ENCODE data around the gene PTPRQ.

Gene PTPRQ

GRCh38 chr12:80576641-80577418, 132.8 kb downstream of the PTPRQ start:
- no peak for DNase-seq

DNA sequence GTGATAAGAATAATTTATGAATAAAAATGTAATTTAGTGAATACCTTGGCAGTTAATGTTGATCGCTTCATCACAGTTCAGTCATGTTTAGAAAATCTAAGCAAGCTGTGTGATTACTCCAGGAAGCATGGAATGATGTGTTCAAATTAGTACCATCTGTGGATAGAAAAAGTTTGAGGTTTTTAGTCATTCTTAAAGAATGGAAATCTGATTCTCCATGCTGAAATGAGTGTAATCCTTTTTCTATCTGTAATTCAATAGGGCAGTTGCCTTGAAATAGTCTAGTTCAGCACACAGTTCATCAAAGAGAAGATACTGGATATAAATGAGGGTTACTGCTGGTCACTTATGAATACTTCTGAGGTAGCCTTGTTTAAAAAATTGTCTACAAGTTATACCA, 136.2 kb downstream of the PTPRQ start:
- DNase-seq: no peak

DNA sequence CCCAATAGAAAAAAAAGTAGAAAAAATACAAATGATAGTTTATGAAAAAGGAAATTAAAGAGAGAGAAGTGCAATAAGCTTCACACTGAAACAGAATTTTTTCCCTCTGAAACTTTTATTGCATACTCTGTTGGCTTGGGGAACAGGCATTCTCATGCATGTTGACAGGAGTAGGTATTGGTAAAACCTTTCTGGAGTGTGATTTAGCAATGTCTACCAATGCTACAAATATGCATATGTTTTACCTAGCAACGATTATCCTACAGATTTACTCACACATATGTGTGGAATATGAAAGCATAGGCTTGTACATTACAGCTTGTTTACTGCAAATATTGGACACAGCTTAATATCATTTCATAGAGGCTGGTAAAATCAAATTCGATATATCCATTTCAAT, 137.7 kb downstream of the PTPRQ start:
- DNase-seq: no peak

GRCh38 chr12:80582431-80582830, 138.4 kb downstream of the PTPRQ start:
- no peak for DNase-seq

- no peak for DNase-seq
Observed at GRCh38 chr12:80589077-80589476, 145.0 kb downstream of the PTPRQ start.

DNA sequence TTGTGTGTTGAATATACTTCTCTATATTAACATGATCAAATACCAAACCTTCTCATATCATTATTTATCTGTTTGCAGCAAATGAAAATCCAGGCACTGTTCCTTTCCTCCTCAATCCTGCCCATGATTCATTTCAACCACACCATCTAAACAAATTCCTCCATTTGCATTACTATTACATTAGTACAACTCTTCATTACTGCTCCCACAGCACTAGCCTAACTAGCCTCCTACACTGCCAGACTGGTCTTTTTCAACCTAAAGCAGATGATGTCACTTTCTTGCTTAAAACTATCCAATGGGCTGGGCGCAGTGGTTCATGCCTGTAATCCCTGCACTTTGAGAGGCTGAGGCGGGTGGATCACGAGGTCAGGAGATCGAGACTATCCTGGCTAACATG, 146.1 kb downstream of the PTPRQ start:
- DNase-seq: no peak

GRCh38 chr12:80593766-80594165, 149.7 kb downstream of the PTPRQ start:
- no peak for DNase-seq

DNA sequence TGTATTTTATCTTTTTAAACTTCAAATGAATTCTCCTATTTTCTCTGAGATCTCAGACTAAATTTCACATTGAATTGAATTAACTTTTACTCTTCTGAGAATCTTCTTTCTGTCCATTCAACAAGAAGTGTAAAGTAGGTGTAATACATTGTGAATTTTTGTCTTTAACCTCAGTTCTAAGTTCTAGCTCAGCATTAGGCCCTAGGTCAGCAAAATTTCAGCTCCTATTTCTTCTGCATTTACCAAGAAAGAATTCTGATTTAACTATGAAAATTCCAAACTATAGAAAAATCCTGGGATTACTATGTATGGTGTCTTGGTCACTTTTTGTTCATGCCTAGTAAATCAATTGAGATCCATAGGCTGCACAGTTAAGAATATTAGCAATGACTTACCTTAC, 152.5 kb downstream of the PTPRQ start:
- DNase-seq: no peak

- DNase-seq: no peak
Observed at GRCh38 chr12:80598004-80598606, 154.1 kb downstream of the PTPRQ start.

GRCh38 chr12:80602455-80602854, 158.4 kb downstream of the PTPRQ start:
- DNase-seq: no peak

- no peak for DNase-seq
Observed at GRCh38 chr12:80607361-80608135, 163.5 kb downstream of the PTPRQ start.

DNA sequence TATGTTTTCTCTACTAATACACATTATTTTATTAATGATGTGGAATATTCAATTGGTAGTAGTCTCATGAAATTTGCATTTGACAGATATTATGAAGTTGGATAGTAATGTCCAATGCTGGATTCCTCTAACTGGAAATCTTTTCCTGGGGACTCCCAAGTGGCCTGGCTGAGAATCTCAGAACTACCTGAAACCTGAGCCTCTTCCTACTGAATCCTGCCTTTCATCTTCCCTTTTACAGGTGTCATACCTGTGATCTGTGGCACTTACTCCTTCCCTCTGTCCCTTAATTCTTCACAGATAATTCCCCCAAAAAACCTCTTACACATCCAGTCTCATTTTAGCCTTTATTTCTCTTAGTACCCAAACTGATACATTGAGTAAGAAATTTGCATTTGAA, 173.7 kb downstream of the PTPRQ start:
- no peak for DNase-seq

GRCh38 chr12:80620281-80620680, 176.2 kb downstream of the PTPRQ start:
- no peak for DNase-seq

DNA sequence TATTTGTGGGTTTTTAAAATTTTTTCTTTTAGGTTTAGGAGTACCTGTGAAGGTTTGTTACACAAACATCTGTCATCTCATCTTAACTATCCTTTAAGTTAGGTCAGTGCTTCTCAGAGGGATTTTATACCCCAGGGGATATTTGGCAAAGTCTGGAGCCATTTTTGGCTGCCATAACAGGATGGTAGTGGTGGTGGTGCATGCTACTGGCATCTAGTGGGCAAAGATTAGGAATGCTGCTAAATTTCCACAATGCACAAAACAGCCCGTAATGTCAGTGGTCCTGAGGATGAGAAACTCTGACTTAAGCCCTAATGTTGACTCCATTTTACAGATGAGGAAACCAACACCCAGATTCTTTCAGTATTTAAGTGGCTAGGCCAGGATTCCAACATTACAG, 178.2 kb downstream of the PTPRQ start:
- DNase-seq: no peak

GRCh38 chr12:80625051-80625450, 181.0 kb downstream of the PTPRQ start:
- DNase-seq: no peak

- no peak for DNase-seq
Observed at GRCh38 chr12:80625901-80626300, 181.9 kb downstream of the PTPRQ start.

- DNase-seq: no peak
Observed at GRCh38 chr12:80627782-80628181, 183.7 kb downstream of the PTPRQ start.

DNA sequence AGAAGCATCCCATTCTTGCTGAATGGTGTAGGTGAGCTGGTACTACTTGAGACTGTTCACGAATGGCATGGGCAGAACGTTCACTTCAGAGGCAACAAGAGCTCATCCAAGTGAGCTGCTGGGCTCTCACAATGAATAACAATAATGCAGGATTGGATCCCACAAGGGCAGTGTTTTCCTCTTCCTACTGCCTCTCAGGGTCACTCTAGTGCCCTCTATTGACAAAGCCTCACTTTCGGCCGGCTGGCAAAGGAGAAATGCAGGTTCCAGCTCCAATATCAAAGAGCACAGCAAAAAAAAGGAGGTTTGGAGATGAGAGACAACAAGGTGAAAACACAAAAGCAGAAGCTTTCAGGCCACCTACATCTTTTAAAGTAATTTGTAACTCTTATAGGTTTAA, 188.8 kb downstream of the PTPRQ start:
- DNase-seq: no peak

GRCh38 chr12:80634903-80635302, 190.9 kb downstream of the PTPRQ start:
- no peak for DNase-seq

DNA sequence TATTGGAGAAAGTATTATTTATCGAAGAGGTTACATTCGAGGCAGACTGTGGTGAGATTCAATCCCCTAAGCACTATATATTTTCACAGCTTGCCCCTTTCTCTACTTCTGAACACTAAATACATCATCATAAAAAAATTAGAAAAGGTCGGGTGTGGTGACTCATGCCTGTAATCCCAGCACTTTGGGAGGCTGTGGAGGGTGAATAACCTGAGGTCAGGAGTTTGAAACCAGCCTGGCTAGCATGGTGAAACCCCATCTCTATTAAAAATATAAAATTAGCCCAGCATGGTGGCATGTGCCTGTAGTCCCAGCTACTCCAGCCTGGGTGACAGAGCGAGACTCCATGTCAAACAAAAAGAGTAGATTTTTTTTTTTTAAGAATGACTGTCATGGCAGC, 192.8 kb downstream of the PTPRQ start:
- DNase-seq: no peak

- DNase-seq: no peak
Observed at GRCh38 chr12:80641936-80642335, 197.9 kb downstream of the PTPRQ start.

DNA sequence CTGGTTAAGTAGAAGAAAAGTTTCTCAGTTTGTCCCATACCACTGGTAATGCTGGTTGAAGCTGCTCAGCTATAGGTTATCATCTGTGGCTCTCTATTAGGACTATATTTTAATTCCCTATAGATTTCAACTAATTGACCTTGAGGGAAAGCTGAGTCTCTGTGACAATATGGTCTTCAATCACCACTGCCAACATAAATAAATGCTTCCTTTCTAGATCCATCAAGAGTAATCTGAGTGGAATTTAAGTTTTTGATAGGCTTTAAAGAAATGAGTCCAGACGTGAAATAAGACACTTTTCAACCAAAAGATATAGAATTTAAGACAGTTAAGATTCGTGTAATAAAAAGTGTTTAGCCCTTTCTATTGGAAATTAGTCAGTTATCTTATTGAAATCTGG, 199.9 kb downstream of the PTPRQ start:
- DNase-seq: no peak

DNA sequence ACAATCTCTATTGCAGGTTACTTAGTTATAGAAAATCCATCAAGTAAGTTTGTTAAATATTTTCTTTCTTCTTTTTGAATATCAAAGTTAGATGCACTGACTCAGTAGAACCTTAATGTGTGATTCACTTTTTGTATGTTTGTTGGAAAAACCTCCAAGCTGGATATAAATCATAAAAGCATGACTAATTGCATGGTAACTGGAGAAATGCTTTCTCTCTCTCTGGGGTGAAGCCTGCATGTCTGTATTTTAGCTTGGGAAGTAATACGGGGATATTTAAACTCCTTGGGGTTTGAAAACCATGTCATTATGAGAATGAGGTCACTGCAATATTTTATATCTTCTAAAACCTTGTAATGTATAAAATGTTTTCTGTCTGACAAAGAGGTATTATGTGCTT, 204.8 kb downstream of the PTPRQ start:
- DNase-seq: no peak

GRCh38 chr12:80655751-80656150, 211.7 kb downstream of the PTPRQ start:
- no peak for DNase-seq
